ENCODE results near the gene COPZ1. TPM values are rescaled to one million over a fixed set of nuclear protein-coding genes. Genes with fewer than 3 reads are reported as not detected.
A peak's percentile ranks its signal among the peaks of the same experiment; 100 is the strongest.

COPZ1 gene
- total RNA-seq, 1 experiment from 2014 or later = 104 TPM

- no peaks in the 10 kb centered on the region for H3K9me3 Mint-ChIP-seq
- H3K27me3 Mint-ChIP-seq (ENCODE audit: low read depth) = peaks cover 33% of the 10 kb centered on the region
- no peak overlapping the region for H2BK120ac ChIP-seq (ENCODE audit: low read depth, low read length, poor library complexity, severe bottlenecking)
- H2BK5ac ChIP-seq (ENCODE audit: insufficient read length, low read length) = no peak overlapping the region
- no peak overlapping the region for H2BK15ac ChIP-seq (ENCODE audit: low read depth, low read length)
- no peak overlapping the region for H4K8ac ChIP-seq (replicated peaks; ENCODE audit: insufficient read length, low read depth, low read length)
- peak; percentile 31 for DNase-seq
- H3K27ac Mint-ChIP-seq = no peak overlapping the region
- H3K4me2 ChIP-seq (ENCODE audit: insufficient read depth, insufficient read length, low read length) = peak overlapping the region; percentile 84
- peaks cover 51 to 60% of the 10 kb centered on the region in 2 experiments for H3K4me1 Mint-ChIP-seq
- H3K4me1 ChIP-seq (ENCODE audit: insufficient read depth, low read length) = peaks cover 11% of the 10 kb centered on the region; the same call in 1 of the 2 replicates
- no peak overlapping the region for H3T11ph ChIP-seq (ENCODE audit: low read length)
- no peak overlapping the region for H2BK12ac ChIP-seq (ENCODE audit: insufficient read length, low read depth, low read length)
- no peaks in the 10 kb centered on the region for H3K79me2 ChIP-seq (ENCODE audit: insufficient read depth, low read length)
- H3K27ac ChIP-seq (ENCODE audit: insufficient read length, low read depth, low read length) = no peak overlapping the region
- peaks cover 7% of the 10 kb centered on the region; the same call in 1 of the 2 replicates for H3K27me3 ChIP-seq (ENCODE audit: insufficient read depth, low read length)
- H2AFZ ChIP-seq (ENCODE audit: low read length) = no peak overlapping the region
- H3K36me3 Mint-ChIP-seq (ENCODE audit: insufficient read depth in 1 of 3, low read depth in 3 of 3) = no peaks in the 10 kb centered on the region
- no peak overlapping the region for H4K5ac ChIP-seq (ENCODE audit: insufficient read length, low read depth, low read length)
- no peak for TF ChIP-seq CTCF (conservative IDR thresholded peaks at IDR 0.05)
- H2AK5ac ChIP-seq (ENCODE audit: insufficient read length, low read length) = no peak overlapping the region
- H2BK20ac ChIP-seq (ENCODE audit: low read depth, low read length, poor library complexity, severe bottlenecking) = no peak overlapping the region
- H3K56ac ChIP-seq (ENCODE audit: insufficient read length, low read depth, low read length) = no peak overlapping the region
- no peak overlapping the region for H3K4ac ChIP-seq (ENCODE audit: low read depth, low read length)
- H4K91ac ChIP-seq (ENCODE audit: insufficient read length, low read depth, low read length) = no peak overlapping the region
- H3K18ac ChIP-seq (ENCODE audit: insufficient read length, low read depth, low read length) = no peak overlapping the region
- H4K20me1 ChIP-seq (ENCODE audit: control insufficient read depth, insufficient read depth, insufficient read length) = no peaks in the 10 kb centered on the region
- peaks cover 6% of the 10 kb centered on the region for H3K23me2 ChIP-seq (ENCODE audit: insufficient read length, low read depth, low read length, poor library complexity, severe bottlenecking)
- H3K9ac ChIP-seq (ENCODE audit: extremely low read depth, insufficient read length, low read length) = no peak overlapping the region
- no peak overlapping the region for H3K14ac ChIP-seq (ENCODE audit: insufficient read depth, low read length)
- no CpG with 5 or more reads among the region's 3 CpGs for WGBS (ENCODE audit: extremely low coverage, insufficient read length, low lambda C conversion rate)
- H3K4me3 Mint-ChIP-seq = peak overlapping the region; percentile 57 to 79
- no peaks in the 10 kb centered on the region for H3K9me3 ChIP-seq (ENCODE audit: control insufficient read depth, low read depth, low read length)
- no peaks in the 10 kb centered on the region for H3K79me1 ChIP-seq (ENCODE audit: insufficient read depth, low read depth, low read length, poor library complexity, severe bottlenecking)
- H3K23ac ChIP-seq (ENCODE audit: insufficient read length, low read depth, low read length) = no peak overlapping the region
Measured at GRCh38 chr12:54300225-54300731, 24.7 kb upstream of the COPZ1 start.

Data from H9 (cell line).